GM19463 (cell line): ENCODE results near the gene SUSD1.

Experiments
- ATAC-seq: cut with Tn5 transposase; IDR thresholded peaks from one replicate; pipeline ENCODE4 v1.9.1; 2021; ENCODE audit warnings: mild to moderate bottlenecking, moderate library complexity; ENCODE audit not compliant: unreplicated experiment

The SUSD1 gene

GRCh38 chr9:112072721-112073638 is 102.1 kb downstream of the SUSD1 start:
- ATAC-seq: no peak

DNA sequence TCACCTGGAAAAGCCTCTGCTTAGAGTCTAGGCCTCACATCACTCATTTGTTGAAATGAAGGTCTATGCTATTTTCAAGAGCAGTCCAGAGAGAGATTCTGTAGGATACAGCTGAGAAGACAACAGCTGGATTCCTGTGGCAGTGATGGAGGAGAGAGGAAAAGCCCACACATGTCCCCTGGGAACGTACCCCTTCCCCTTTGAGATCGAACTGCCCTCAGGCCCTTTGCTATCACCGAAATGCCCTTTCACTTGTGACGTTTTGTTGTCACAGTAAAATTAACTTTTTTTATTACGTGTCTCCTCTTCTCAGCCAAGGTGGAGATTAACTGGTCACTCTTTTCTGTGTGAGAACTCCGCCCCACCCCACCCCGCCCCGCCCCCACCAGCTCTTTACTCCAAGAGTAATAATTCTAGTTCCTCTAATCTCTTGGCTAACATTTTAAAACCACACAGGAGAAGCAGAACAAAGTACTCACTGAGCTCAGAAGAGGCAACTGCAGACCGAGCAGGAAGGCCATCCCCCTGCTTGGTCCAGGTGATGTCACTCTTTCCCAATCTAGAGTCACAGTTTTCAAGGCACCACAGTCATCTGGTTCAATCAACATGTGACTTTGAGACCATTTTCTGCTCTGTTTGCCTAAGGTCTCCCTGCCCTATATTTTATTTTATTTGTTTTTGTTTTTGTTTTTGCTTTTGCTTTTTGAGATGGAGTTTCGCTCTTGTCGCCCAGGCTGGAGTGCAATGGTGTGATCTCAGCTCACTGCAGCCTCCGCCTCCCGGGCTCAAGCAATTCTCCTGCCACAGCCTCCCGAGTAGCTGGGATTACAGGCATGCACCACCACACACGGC is 105.6 kb downstream of the SUSD1 start:
- peak; percentile 42 for ATAC-seq

- no peak for ATAC-seq
These were observed 109.1 kb downstream of the SUSD1 start for GRCh38 chr9:112065806-112066606.

GRCh38 chr9:112064871-112065270 is 110.2 kb downstream of the SUSD1 start:
- no peak for ATAC-seq

DNA sequence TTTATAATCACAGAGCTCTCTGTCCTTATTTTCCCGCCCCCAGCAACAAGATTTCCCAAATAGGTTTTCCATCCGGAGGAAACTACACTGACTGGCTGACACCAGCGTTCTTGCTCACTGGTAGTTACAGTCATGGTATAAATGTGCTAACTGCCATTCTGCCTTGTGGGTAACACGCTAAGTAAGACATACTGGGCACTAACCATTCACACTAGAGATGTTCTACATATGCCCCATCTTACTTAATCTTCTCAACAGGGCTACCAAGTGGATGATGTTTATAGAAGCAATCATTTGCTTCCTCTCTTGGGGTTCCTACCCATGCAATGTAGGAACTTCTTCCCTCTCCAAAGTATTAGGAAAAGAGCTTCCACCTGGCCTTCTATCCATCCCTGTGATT is 111.5 kb downstream of the SUSD1 start:
- ATAC-seq: no peak

- ATAC-seq: no peak
These were observed 111.9 kb downstream of the SUSD1 start for GRCh38 chr9:112063151-112063550.

DNA sequence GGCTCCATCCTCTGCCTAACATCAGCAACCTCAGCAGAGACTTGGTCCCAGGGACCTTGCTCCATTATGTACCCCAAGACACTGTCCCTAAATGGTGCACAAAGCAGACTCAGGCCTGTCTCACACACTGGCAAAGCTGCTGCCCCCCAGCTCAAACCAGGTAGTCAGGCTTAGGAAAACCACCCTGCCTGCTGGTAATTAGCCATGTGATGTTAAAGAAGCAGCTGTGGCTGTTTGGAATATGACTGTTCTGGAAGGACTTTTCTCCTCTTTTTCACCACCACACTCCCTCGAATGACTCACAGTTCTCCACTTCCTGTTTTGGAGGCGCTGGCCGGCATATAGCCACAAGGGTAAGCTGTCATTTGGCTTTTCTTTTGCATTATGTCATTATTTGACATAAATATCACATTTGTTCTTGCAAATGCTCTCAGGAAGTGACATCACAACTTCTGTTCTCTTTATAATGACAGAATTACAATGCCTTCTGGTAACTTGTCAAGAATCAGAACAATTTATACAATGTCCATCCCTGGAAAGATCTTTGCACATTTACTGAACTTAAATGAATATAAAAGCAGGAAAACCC is 113.9 kb downstream of the SUSD1 start:
- ATAC-seq: peak; percentile 78

- no peak for ATAC-seq
These were observed 115.2 kb downstream of the SUSD1 start for GRCh38 chr9:112059966-112060320.

- ATAC-seq: peak; percentile 53
These were observed 115.7 kb downstream of the SUSD1 start for GRCh38 chr9:112059145-112059965.

DNA sequence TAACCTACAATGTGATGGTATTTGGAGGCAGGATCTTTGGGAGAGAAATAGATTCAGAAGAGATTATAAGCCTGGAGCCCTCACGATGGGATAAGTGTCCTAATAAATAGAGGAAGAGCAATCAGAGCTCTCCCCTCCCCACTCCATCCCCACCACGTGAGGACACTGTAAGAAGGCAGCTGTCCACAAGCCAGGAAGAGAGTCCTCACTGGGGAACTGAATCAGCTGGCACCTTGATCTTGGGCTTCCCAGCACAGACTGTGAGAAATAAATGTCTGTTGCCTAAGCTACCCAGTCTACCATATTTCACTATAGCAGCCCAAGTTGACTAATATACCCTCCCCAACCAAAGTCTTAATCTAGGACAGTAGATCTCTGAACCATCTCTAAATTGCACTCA is 118.1 kb downstream of the SUSD1 start:
- ATAC-seq: no peak

- ATAC-seq: no peak
These were observed 120.2 kb downstream of the SUSD1 start for GRCh38 chr9:112054916-112055315.

- no peak for ATAC-seq
These were observed 123.3 kb downstream of the SUSD1 start for GRCh38 chr9:112051812-112052211.

DNA sequence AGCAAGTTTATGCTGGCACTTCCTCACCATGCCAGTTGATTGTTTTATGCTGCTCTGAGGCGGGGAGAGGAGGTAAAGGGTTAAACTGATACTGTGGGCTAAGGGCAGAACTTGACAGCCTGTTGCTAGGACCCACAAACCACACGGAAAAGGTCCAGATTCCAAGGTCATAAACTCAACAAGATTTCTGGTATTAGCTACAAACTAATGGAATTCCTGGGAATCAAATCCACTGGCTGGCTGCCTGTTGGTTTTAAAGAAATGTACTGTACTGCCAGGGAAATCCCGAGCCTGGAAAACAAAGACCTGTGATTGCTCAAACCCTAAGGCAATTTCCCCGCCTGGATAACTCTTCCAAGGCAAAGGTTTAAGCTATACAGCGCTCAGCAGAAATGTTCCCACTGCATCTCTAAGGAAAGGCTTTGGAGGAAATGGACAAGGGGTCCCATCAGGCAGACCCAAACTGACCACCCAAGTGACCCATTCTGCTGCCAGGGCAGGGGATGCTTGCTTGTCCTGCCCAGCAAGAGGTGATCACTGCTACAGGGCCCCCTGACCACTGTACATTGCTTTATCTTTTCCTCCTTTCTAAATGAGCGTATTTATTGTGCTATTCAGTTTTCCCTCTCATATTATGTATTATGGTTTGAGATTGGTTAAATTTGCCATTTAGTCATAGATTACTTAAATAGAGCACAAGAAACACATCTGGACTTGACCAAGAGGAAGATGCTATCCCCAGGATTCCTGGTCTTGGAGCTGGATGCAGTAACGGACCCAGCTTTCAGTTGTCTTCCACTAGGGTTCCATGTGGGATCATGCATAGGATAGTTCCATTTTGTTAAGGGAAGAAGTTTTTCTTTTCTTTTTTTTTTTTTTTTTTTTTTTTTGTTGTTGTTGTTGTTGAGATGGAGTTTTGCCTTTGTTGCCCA is 124.3 kb downstream of the SUSD1 start:
- no peak for ATAC-seq

DNA sequence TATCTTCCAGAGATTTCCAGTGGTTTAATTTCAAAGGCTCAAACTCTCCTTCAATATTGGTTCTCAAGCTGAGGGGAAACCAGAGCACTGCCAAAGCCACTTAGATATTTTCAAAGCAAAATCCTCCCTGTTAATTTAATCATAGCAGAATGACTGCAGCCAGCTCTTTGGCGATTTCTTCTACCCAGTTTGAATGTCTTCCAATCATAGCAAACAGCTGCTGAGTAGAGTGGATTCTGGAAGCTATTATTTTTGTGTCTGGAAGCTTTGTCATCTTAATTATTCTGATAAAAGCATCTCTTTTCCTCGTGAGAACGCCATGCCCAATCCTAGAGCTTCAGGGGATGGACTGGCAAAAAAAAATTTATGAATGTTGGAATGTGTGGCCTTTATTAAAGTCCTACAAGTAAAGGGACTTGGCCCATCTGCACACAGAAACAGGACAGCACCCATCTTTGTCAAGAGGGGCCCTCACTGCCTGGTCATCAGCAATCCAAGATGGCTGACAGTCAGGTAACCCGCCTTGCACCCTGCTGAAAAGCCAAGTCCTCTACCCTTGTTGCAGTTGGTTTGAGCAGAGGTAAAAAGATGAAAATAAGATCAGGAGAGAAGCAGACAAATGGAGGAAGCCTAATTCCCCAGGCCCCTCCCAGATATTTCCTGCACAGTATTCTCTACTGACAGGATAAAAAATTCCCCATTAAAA is 125.1 kb downstream of the SUSD1 start:
- ATAC-seq: no peak

- ATAC-seq: no peak
These were observed 126.0 kb downstream of the SUSD1 start for GRCh38 chr9:112048924-112049691.

GRCh38 chr9:112047538-112048066 is 127.5 kb downstream of the SUSD1 start:
- ATAC-seq: no peak

DNA sequence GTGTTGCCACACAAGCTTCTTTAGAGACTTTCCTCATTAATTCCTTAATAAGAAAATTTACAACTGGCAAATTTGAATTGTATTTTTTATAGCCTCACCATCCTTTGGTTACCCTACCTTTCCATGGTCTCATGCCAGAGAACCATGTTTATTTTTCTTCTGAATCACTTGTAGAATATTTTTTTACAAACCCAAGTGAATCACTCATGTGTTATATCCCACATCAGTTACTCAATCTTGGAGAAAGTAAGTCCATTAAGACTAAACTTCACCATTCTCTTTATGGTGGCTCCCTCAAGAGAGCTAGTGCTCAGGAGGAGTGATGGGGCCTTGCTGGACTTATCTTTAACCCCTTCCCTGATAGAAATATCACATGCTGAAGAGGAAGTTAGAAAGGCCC is 128.9 kb downstream of the SUSD1 start:
- no peak for ATAC-seq
